ENCODE results near the gene KIF21A.

DNA sequence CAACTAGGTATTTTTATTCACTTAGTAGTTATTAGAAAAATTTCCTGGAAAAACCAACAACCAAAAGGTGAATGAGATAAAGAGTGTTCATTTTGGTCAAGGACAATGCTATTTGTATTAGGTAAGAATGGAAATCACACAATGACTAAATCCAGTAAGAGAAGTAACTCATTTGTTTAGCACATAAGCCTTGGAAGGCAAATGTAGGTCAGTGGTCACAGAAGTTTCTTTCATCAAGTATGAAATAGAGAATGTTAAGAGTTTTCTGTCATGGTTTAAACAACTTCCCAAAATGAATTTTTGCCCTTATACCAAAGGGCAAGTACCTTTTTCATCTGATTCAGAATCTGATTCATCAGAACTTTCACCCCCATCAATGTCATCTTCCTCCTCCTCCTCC is 101.7 kb downstream of the KIF21A start:
- TF ChIP-seq, protein P1, sequence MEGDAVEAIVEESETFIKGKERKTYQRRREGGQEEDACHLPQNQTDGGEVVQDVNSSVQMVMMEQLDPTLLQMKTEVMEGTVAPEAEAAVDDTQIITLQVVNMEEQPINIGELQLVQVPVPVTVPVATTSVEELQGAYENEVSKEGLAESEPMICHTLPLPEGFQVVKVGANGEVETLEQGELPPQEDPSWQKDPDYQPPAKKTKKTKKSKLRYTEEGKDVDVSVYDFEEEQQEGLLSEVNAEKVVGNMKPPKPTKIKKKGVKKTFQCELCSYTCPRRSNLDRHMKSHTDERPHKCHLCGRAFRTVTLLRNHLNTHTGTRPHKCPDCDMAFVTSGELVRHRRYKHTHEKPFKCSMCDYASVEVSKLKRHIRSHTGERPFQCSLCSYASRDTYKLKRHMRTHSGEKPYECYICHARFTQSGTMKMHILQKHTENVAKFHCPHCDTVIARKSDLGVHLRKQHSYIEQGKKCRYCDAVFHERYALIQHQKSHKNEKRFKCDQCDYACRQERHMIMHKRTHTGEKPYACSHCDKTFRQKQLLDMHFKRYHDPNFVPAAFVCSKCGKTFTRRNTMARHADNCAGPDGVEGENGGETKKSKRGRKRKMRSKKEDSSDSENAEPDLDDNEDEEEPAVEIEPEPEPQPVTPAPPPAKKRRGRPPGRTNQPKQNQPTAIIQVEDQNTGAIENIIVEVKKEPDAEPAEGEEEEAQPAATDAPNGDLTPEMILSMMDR (conservative IDR thresholded peaks at IDR 0.05; ENCODE audit: low read length), result no peak
- TF ChIP-seq EZH2phosphoT487 (IDR thresholded peaks at IDR 0.05; ENCODE audit: borderline replicate concordance, low read depth, low read length), result no peak

All from OCI-LY7 (cell line).